Sigmoid colon (tissue), 7 donors: Measurements from ENCODE around the gene KIF5C. TPM values are rescaled to one million over a fixed set of nuclear protein-coding genes. Genes with fewer than 3 reads are reported as not detected.

Experiments
- DNase-seq: peaks from one replicate; pipeline ENCODE4 v3.0.0-alpha.2; 2019
- H3K27ac ChIP-seq, 4 donors: fragments of 200-600 bp; sonication (generic); one replicate each; pipeline ENCODE4 v1.5.1; 2016 to 2019; ENCODE audit warnings: mild to moderate bottlenecking in 1 of 4
- H3K27me3 ChIP-seq, 3 donors: fragments of 200-600 bp; sonication (generic); one replicate each; pipeline ENCODE4 v1.5.1; 2019; ENCODE audit warnings: mild to moderate bottlenecking in 1 of 3
- H3K36me3 ChIP-seq, 4 donors: fragments of 200-600 bp; sonication (generic); one replicate each; pipeline ENCODE4 v1.5.1; 2016 to 2019
- H3K4me1 ChIP-seq, 4 donors: fragments of 200-600 bp; sonication (generic); one replicate each; pipeline ENCODE4 v1.5.1; 2017 to 2019
- H3K4me3 ChIP-seq, 4 donors: fragments of 200-600 bp; sonication (generic); one replicate each; pipeline ENCODE4 v1.5.1; 2017 to 2019; ENCODE audit warnings: mild to moderate bottlenecking in 2 of 4, moderate library complexity in 1 of 4
- H3K9me3 ChIP-seq, 4 donors: fragments of 200-600 bp in 3 of 4; sonication (generic) in 3 of 4; one replicate each; pipeline versions ENCODE4 v1.5.1 to v1.6.1; 2013 to 2019
- CTCF ChIP-seq, 4 experiments: fragments of 450-650 bp in 3 of 4; fragments of 200-600 bp in 1 of 4; IDR thresholded peaks; one replicate each; pipeline ENCODE4 v1.5.1; 2016 to 2019; ENCODE audit warnings: antibody characterized with exemption in 4 of 4, mild to moderate bottlenecking in 3 of 4, moderate library complexity in 2 of 4
- EP300 ChIP-seq, 4 donors: sonication (generic); formaldehyde crosslinking; IDR thresholded peaks; one replicate each; pipeline ENCODE4 v1.6.1; 2017; ENCODE audit warnings: antibody characterized with exemption in 4 of 4
- POLR2A ChIP-seq, 2 donors: fragments of 450-650 bp; IDR thresholded peaks; one replicate each; pipeline ENCODE4 v1.6.1; 2016; ENCODE audit warnings: antibody characterized with exemption in 2 of 2, mild to moderate bottlenecking in 2 of 2, moderate library complexity in 2 of 2
- POLR2AphosphoS5 ChIP-seq, 4 donors: sonication (generic); formaldehyde crosslinking; IDR thresholded peaks; one replicate each; pipeline ENCODE4 v1.6.1; 2017; ENCODE audit warnings: antibody characterized with exemption in 4 of 4
- whole genome bisulfite sequencing, 2 donors: extraction: QIAGEN DNeasy Blood & Tissue Kit; methylation state at CpG; one replicate each; pipeline ENCODE4 v1.1.7; 2013; 5-methylcytosine and 5-hydroxymethylcytosine counted together
- intact Hi-C: fragments of 100-400 bp; cut with DNase I; formaldehyde crosslinking; loops from one replicate; pipeline ENCODE4 v1.15.1; 2023
- polyA plus RNA-seq, 3 donors: library from polyadenylated mRNA; stranded (reverse); fragments of 200-250 nt; gene quantifications; one replicate each; pipeline ENCODE4 v1.2.3, GENCODE V29; 2013
- total RNA-seq, 4 donors: library from RNA; depleted of rRNA; stranded (reverse); fragments of >200 nt; gene quantifications; one replicate each; pipeline ENCODE4 v1.1.0, GENCODE V29; 2016
- donor health status: healthy with polysubstance abuse.
- donor health status: Bipolar disorder and iron deficiency.
- donor health status: healthy.

The KIF5C gene
- total and polyA plus RNA-seq, 7 donors, result 0.23 to 11.1 (median 7.3) TPM

- intact Hi-C loops, result no loop called here
- TF ChIP-seq POLR2A (IDR thresholded peaks at IDR 0.05) (no peak), EP300 (IDR thresholded peaks at IDR 0.05) (no peak), CTCF (IDR thresholded peaks at IDR 0.05) (no peak), POLR2AphosphoS5 (IDR thresholded peaks at IDR 0.05) (no peak)
- Histone ChIP-seq H3K4me3 (no peak overlapping the region), H3K4me1 (no peaks in the 10 kb centered on the region), H3K27ac (no peak overlapping the region), H3K9me3 (no peaks in the 10 kb centered on the region), H3K36me3 (no peaks in the 10 kb centered on the region), H3K27me3 (peaks cover 0 to 3% (median 0%) of the 10 kb centered on the region in 3 donors)
- WGBS, 2 donors, result 95 to 97% methylated on average over 31 of the region's 31 CpGs
- no peak for DNase-seq
Measured at GRCh38 chr2:149002891-149003740, 128.1 kb downstream of the KIF5C start.

GRCh38 chr2:149004836-149005235 is 129.8 kb downstream of the KIF5C start:
- no peak for TF ChIP-seq CTCF (IDR thresholded peaks at IDR 0.05)
- no peak for TF ChIP-seq POLR2AphosphoS5 (IDR thresholded peaks at IDR 0.05)
- no peak for TF ChIP-seq EP300 (IDR thresholded peaks at IDR 0.05)
- TF ChIP-seq POLR2A (IDR thresholded peaks at IDR 0.05), result no peak
- H3K9me3 ChIP-seq, result no peaks in the 10 kb centered on the region
- WGBS, 2 donors, result 72 to 90% methylated on average over 3 of the region's 3 CpGs
- H3K4me1 ChIP-seq, result no peaks in the 10 kb centered on the region
- H3K27ac ChIP-seq, result no peak overlapping the region
- no peak overlapping the region for H3K4me3 ChIP-seq
- H3K27me3 ChIP-seq, result no peaks in the 10 kb centered on the region
- H3K36me3 ChIP-seq, result no peaks in the 10 kb centered on the region
- no peak for DNase-seq
- intact Hi-C loops, result no loop called here

- Histone ChIP-seq H3K4me3 (no peak overlapping the region), H3K27me3 (no peaks in the 10 kb centered on the region), H3K36me3 (no peaks in the 10 kb centered on the region), H3K9me3 (no peaks in the 10 kb centered on the region), H3K4me1 (no peaks in the 10 kb centered on the region), H3K27ac (no peak overlapping the region)
- no peak for TF ChIP-seq POLR2A (IDR thresholded peaks at IDR 0.05)
- no peak for TF ChIP-seq EP300 (IDR thresholded peaks at IDR 0.05)
- no peak for TF ChIP-seq CTCF (IDR thresholded peaks at IDR 0.05)
- TF ChIP-seq POLR2AphosphoS5 (IDR thresholded peaks at IDR 0.05), result no peak
- intact Hi-C loops, result no loop called here
- DNase-seq, result no peak
- WGBS, 2 donors, result 53 to 73% methylated on average over 6 of the region's 6 CpGs
Measured at GRCh38 chr2:149005471-149006077, 130.5 kb downstream of the KIF5C start.

GRCh38 chr2:149006883-149007543 is 132.0 kb downstream of the KIF5C start:
- H3K27ac ChIP-seq, result no peak overlapping the region
- H3K4me3 ChIP-seq, result no peak overlapping the region
- no peaks in the 10 kb centered on the region for H3K9me3 ChIP-seq
- H3K36me3 ChIP-seq, result no peaks in the 10 kb centered on the region
- DNase-seq, result no peak
- TF ChIP-seq POLR2A (IDR thresholded peaks at IDR 0.05) (no peak), CTCF (IDR thresholded peaks at IDR 0.05) (no peak), POLR2AphosphoS5 (IDR thresholded peaks at IDR 0.05) (no peak), EP300 (IDR thresholded peaks at IDR 0.05) (no peak)
- no peaks in the 10 kb centered on the region for H3K4me1 ChIP-seq
- intact Hi-C loops, result no loop called here
- no peaks in the 10 kb centered on the region for H3K27me3 ChIP-seq
- WGBS, 2 donors, result 74 to 84% methylated on average over 4 of the region's 4 CpGs
